Mesendoderm (in vitro differentiated cells): ENCODE results near the gene KRTAP1-4.
"Not testable (repeated sequence)": the region's sequence is repeated elsewhere in the genome, so short reads cannot be mapped to it uniquely, and the experiment has no call there.

ENCODE experiments used
- DNase-seq: peaks from one replicate; pipeline ENCODE4 v3.0.0; 2013
- H2AK5ac ChIP-seq: 2 replicates; pipeline ENCODE4 v1.6.1; 2013; ENCODE audit warnings: low read length, inconsistent platforms
- H2BK120ac ChIP-seq: 2 replicates; pipeline ENCODE4 v1.6.1; 2013; ENCODE audit warnings: low read depth, mild to moderate bottlenecking, low read length, moderate library complexity, mixed read lengths
- H2BK15ac ChIP-seq: replicated peaks from 2 replicates; pipeline ENCODE4 v1.6.1; 2013; ENCODE audit warnings: low read depth, mild to moderate bottlenecking, moderate library complexity
- H2BK5ac ChIP-seq: 2 replicates; pipeline ENCODE4 v1.6.1; 2013; ENCODE audit warnings: low read length, inconsistent platforms
- H3K18ac ChIP-seq: 2 replicates; pipeline ENCODE4 v1.6.1; 2013; ENCODE audit warnings: mild to moderate bottlenecking, low read length, mixed read lengths
- H3K23ac ChIP-seq: one replicate; pipeline ENCODE4 v1.6.1; 2013; ENCODE audit warnings: low read length
- H3K27ac ChIP-seq: 2 replicates; pipeline ENCODE4 v1.5.1; 2013; ENCODE audit warnings: low read depth, mild to moderate bottlenecking, inconsistent platforms, low read length, moderate library complexity
- H3K27me3 ChIP-seq: 2 replicates; pipeline ENCODE4 v1.6.1; 2013; ENCODE audit warnings: low read length, control low read depth, mild to moderate bottlenecking, inconsistent platforms; ENCODE audit not compliant: insufficient read depth, poor library complexity
- H3K36me3 ChIP-seq: 2 replicates; pipeline ENCODE4 v1.6.1; 2013; ENCODE audit warnings: low read length, inconsistent platforms; ENCODE audit not compliant: control insufficient read depth, insufficient read depth
- H3K4ac ChIP-seq: one replicate; pipeline ENCODE4 v1.6.1; 2013; ENCODE audit warnings: low read depth, mild to moderate bottlenecking, low read length, moderate library complexity
- H3K4me1 ChIP-seq: 2 replicates; pipeline ENCODE4 v1.6.1; 2013; ENCODE audit warnings: low read depth, low read length, inconsistent platforms; ENCODE audit not compliant: control insufficient read depth
- H3K4me2 ChIP-seq: 2 replicates; pipeline ENCODE4 v1.6.1; 2013; ENCODE audit warnings: low read length
- H3K4me3 ChIP-seq: 2 replicates; pipeline ENCODE4 v1.5.1; 2013; ENCODE audit warnings: mild to moderate bottlenecking, low read length
- H3K56ac ChIP-seq: one replicate; pipeline ENCODE4 v1.6.1; 2013; ENCODE audit warnings: low read length
- H3K79me1 ChIP-seq: 2 replicates; pipeline ENCODE4 v1.6.1; 2013; ENCODE audit warnings: low read length, inconsistent platforms
- H3K79me2 ChIP-seq: 2 replicates; pipeline ENCODE4 v1.6.1; 2013; ENCODE audit warnings: mild to moderate bottlenecking, low read length; ENCODE audit not compliant: control insufficient read depth, insufficient read depth
- H3K9ac ChIP-seq: 2 replicates; pipeline ENCODE4 v1.6.1; 2013; ENCODE audit warnings: low read length, inconsistent platforms
- H4K5ac ChIP-seq: one replicate; pipeline ENCODE4 v1.6.1; 2013; ENCODE audit warnings: low read length
- H4K8ac ChIP-seq: one replicate; pipeline ENCODE4 v1.6.1; 2013; ENCODE audit warnings: low read depth, mild to moderate bottlenecking, control low read depth, low read length, moderate library complexity
- WGBS: extraction: QIAGEN DNeasy Blood & Tissue Kit; methylation state at CpG from one replicate; pipeline ENCODE4 v1.1.7; 2013; ENCODE audit warnings: low lambda C conversion rate, missing lambda C conversion rate; ENCODE audit not compliant: insufficient coverage; ENCODE audit errors: extremely low coverage; 5-methylcytosine and 5-hydroxymethylcytosine counted together

The KRTAP1-4 gene

DNA sequence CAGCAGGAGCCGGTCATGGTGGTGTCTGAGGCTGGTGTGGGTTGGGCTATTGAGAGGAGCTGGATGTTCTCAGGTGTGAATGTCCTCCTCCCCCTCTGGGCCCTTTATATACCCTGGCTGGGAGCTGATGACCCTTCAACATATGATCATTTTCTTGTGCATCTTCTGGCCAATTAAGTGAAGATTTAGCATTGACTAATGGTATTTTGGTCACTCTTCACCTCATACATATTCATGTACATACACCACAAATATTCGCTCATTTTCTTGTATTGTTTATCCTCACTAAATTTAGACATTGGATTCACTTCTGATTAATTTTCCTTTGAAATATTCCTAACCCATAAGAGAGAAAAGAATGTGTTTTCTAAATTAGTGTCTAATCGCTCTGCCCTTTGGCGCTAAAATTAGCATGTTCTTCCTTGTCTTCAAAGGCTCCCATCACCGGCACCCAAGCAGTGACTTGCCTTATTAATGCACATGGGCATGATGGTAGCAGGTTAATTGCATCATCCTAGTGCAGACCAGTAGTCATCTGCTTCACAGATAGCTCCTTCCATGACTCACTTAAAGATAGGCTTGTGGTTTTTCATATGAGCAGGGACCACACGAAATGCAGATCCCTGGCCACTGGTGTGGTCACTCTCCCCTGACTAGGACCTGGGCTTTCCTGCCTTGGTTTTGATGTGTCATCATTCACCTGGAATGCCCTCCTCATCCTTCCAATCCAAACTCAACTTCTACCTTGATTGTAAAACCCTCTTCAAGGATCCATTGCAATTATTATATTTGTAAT is 36.0 kb upstream of the KRTAP1-4 start, which contains the start of gene KRTAP2-4:
Gene KRTAP2-4 (minus strand): TSS at position 51 of the 796 bp plus-strand sequence. CDS start 34 bp downstream, at position 17.
- H3K79me2 ChIP-seq: no peaks in the 10 kb centered on the region
- H2BK120ac ChIP-seq: no peak within 1 kb of the TSS
- no peak within 1 kb of the TSS for H3K18ac ChIP-seq
- no peak within 1 kb of the TSS for H3K9ac ChIP-seq
- no peak within 1 kb of the TSS for H4K5ac ChIP-seq
- H3K27me3 ChIP-seq: no peaks in the 10 kb centered on the region
- WGBS: no CpG with 5 or more reads among the region's 6 CpGs
- H4K8ac ChIP-seq: no peak within 1 kb of the TSS
- no peak for DNase-seq
- H3K4me3 ChIP-seq: no peak within 1 kb of the TSS
- H3K36me3 ChIP-seq: no peaks in the 10 kb centered on the region
- H3K23ac ChIP-seq: no peak within 1 kb of the TSS
- H3K56ac ChIP-seq: no peak within 1 kb of the TSS
- no peak within 1 kb of the TSS for H3K4ac ChIP-seq
- no peak within 1 kb of the TSS for H3K27ac ChIP-seq
- no peak within 1 kb of the TSS for H2AK5ac ChIP-seq
- no peak within 1 kb of the TSS for H2BK5ac ChIP-seq
- H3K4me2 ChIP-seq: no peak within 1 kb of the TSS
- no peaks in the 10 kb centered on the region for H3K79me1 ChIP-seq
- H2BK15ac ChIP-seq: no peak within 1 kb of the TSS
- no peaks in the 10 kb centered on the region for H3K4me1 ChIP-seq

DNA sequence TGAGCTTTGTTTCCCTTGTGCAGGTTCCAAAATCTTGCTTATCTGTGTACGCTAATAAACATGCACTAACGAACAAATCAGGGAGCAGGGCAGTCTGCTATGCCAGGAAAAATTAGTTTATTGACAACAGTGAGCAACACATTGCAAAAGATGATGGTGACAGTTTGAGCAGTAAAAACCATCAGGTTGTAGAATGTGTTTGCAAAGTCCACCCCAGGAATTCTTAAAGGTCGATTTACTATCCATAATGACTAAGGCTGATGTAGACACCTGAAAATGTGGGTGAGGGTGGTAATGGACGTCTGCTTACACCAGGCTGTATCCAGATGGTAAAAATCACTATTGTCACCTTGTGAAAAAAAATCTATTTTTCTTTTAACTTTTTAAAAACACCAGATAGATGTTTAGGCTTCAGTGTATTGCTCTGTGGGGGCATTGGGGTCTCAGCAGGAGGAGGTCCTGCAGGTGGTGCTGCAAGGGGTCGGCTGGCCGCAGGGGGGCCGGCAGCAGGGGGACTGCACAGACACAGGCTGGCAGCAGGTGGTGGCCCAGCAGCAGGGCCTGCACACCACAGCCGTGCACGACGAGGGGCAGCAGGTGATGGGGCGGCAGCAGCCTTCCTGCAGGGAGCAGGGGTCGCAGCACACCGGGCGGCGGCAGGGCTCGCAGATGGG is 35.2 kb upstream of the KRTAP1-4 start:
- H2AK5ac ChIP-seq, H3K56ac ChIP-seq, H3K27ac ChIP-seq, H3K18ac ChIP-seq, H3K23ac ChIP-seq, H4K8ac ChIP-seq, H3K36me3 ChIP-seq, H2BK15ac ChIP-seq, H3K27me3 ChIP-seq, H3K79me2 ChIP-seq, H3K9ac ChIP-seq, H4K5ac ChIP-seq, DNase-seq, H2BK5ac ChIP-seq, H3K4me3 ChIP-seq, H3K4ac ChIP-seq, H3K4me1 ChIP-seq, H2BK120ac ChIP-seq, H3K4me2 ChIP-seq, H3K79me1 ChIP-seq: not testable (repeated sequence)
- no CpG with 5 or more reads among the region's 16 CpGs for WGBS

- DNase-seq: no peak
- no peaks in the 10 kb centered on the region for H3K27me3 ChIP-seq
- no peaks in the 10 kb centered on the region for H3K79me2 ChIP-seq
- H4K5ac ChIP-seq: no peak overlapping the region
- no peak overlapping the region for H3K4me2 ChIP-seq
- H3K4me1 ChIP-seq: no peaks in the 10 kb centered on the region
- no CpG with 5 or more reads among the region's 1 CpG for WGBS
- no peak overlapping the region for H3K9ac ChIP-seq
- no peak overlapping the region for H3K23ac ChIP-seq
- H2BK120ac ChIP-seq: no peak overlapping the region
- H3K4me3 ChIP-seq: no peak overlapping the region
- no peak overlapping the region for H2BK5ac ChIP-seq
- H3K4ac ChIP-seq: no peak overlapping the region
- no peak overlapping the region for H4K8ac ChIP-seq
- H3K56ac ChIP-seq: no peak overlapping the region
- H3K79me1 ChIP-seq: no peaks in the 10 kb centered on the region
- no peak overlapping the region for H3K27ac ChIP-seq
- no peak overlapping the region for H2AK5ac ChIP-seq
- H3K18ac ChIP-seq: no peak overlapping the region
- H2BK15ac ChIP-seq: no peak overlapping the region
- H3K36me3 ChIP-seq: no peaks in the 10 kb centered on the region
These were observed 34.3 kb upstream of the KRTAP1-4 start for GRCh38 chr17:41064301-41064700.

DNA sequence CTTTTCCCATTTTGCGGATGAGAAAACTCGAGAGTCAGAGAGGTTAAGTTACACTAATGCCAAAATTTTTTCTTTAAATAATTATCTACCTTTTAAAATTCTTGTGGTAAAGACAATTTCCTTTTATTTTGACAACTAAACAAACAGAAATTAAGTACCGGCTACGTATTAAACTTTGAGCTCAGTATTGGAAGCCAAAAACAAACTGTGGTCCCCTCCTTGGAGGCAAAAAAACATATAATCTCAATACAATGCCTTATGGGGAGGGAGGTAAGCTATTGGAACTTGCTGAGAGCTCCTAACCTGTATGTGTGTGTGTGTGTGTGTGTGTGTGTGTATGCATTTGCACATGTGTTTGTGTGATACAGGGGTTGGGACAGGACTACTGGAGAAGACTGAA is 33.5 kb upstream of the KRTAP1-4 start:
- Histone ChIP-seq H3K56ac (no peak overlapping the region), H3K79me1 (no peaks in the 10 kb centered on the region), H3K9ac (no peak overlapping the region), H3K18ac (no peak overlapping the region), H3K4me2 (no peak overlapping the region), H3K36me3 (no peaks in the 10 kb centered on the region), H3K4ac (no peak overlapping the region), H4K5ac (no peak overlapping the region), H3K23ac (no peak overlapping the region), H4K8ac (no peak overlapping the region), H2BK5ac (no peak overlapping the region), H2BK120ac (no peak overlapping the region), H2AK5ac (no peak overlapping the region), H3K79me2 (no peaks in the 10 kb centered on the region), H3K4me3 (no peak overlapping the region), H3K4me1 (no peaks in the 10 kb centered on the region), H3K27me3 (no peaks in the 10 kb centered on the region), H2BK15ac (no peak overlapping the region), H3K27ac (no peak overlapping the region)
- WGBS: no CpG with 5 or more reads among the region's 4 CpGs
- DNase-seq: no peak

GRCh38 chr17:41061964-41062363 is 32.0 kb upstream of the KRTAP1-4 start:
- Histone ChIP-seq H2AK5ac (no peak overlapping the region), H3K4ac (no peak overlapping the region), H3K18ac (no peak overlapping the region), H3K79me1 (no peaks in the 10 kb centered on the region), H3K56ac (no peak overlapping the region), H4K5ac (no peak overlapping the region), H3K27ac (no peak overlapping the region), H3K36me3 (no peaks in the 10 kb centered on the region), H3K4me1 (no peaks in the 10 kb centered on the region), H3K79me2 (no peaks in the 10 kb centered on the region), H2BK120ac (no peak overlapping the region), H3K9ac (no peak overlapping the region), H2BK15ac (no peak overlapping the region), H3K4me3 (no peak overlapping the region), H4K8ac (no peak overlapping the region), H3K23ac (no peak overlapping the region), H2BK5ac (no peak overlapping the region), H3K27me3 (no peaks in the 10 kb centered on the region), H3K4me2 (no peak overlapping the region)
- peak; percentile 10 for DNase-seq
- 100% methylated on average over 1 of the region's 1 CpG for WGBS
